ENCODE results near the gene PPP1R13B. TPM values are rescaled to one million over a fixed set of nuclear protein-coding genes. Genes with fewer than 3 reads are reported as not detected.

Gene PPP1R13B
- total RNA-seq, 4 donors from 2014 or later, result 10.4 to 24.6 (median 11.8) TPM

DNA sequence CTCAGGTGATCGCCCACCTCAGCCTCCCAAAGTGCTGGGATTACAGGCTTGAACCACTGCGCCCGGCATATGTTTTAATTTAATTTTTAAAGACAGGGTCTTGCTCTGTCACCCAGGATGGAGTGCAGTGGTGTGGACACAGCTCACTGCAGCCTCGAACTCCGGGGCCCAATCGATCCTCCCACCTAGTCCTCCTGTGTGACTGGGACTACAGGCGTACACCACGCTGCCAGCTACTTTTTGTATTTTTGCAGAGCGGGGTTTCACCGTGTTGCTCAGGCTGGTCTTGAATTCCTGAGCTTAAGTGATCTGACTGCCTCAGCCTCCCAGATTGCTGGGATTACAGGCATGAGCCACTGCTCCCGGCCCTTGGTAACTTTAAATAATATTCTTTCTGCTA is 30.8 kb upstream of the PPP1R13B start:
- intact Hi-C loops (cut with DNase I; ENCODE audit: low total_unique reads) (no loop called here), in situ Hi-C loops (cut with MboI; ENCODE audit: low sequenced_read_pairs in 4 of 4) (no loop called here)
- DNase-seq (no peak), ATAC-seq (no peak)
- no peaks in the 10 kb centered on the region for H3K27me3 ChIP-seq
- H3K27ac ChIP-seq, result no peak overlapping the region
- no peak overlapping the region for H3K4me3 ChIP-seq
- TF ChIP-seq, protein P1, sequence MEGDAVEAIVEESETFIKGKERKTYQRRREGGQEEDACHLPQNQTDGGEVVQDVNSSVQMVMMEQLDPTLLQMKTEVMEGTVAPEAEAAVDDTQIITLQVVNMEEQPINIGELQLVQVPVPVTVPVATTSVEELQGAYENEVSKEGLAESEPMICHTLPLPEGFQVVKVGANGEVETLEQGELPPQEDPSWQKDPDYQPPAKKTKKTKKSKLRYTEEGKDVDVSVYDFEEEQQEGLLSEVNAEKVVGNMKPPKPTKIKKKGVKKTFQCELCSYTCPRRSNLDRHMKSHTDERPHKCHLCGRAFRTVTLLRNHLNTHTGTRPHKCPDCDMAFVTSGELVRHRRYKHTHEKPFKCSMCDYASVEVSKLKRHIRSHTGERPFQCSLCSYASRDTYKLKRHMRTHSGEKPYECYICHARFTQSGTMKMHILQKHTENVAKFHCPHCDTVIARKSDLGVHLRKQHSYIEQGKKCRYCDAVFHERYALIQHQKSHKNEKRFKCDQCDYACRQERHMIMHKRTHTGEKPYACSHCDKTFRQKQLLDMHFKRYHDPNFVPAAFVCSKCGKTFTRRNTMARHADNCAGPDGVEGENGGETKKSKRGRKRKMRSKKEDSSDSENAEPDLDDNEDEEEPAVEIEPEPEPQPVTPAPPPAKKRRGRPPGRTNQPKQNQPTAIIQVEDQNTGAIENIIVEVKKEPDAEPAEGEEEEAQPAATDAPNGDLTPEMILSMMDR (IDR thresholded peaks at IDR 0.05 in 4 of 5, conservative IDR thresholded peaks at IDR 0.05 in 1 of 5), result no peak
- no peak for TF ChIP-seq POLR2A (IDR thresholded peaks at IDR 0.05)
- H3K36me3 ChIP-seq, result no peaks in the 10 kb centered on the region
- H3K9me3 ChIP-seq, result no peaks in the 10 kb centered on the region
- peaks cover 20 to 25% of the 10 kb centered on the region in 2 donors for H3K4me1 ChIP-seq

DNA sequence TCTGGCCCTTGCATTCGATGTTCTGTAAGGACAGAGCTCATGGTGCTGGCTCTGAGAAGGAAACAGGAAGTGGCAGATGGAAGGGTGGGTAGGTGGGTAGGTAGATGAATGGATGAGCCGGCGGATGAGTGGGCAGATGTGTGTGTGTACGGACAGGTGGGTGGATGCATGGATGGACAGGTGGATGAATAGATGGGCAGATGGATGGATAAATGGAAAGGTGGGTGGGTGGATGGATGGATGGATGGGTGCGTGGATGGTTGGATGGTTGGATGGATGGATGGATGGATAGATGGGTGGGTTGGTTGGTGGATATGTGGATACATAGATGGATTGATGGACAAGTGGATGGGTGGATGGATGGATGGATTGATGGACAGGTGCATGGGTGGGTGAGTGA is 27.6 kb upstream of the PPP1R13B start:
- H3K27me3 ChIP-seq, result no peaks in the 10 kb centered on the region
- H3K4me3 ChIP-seq, result no peak overlapping the region
- no peaks in the 10 kb centered on the region for H3K9me3 ChIP-seq
- H3K4me1 ChIP-seq, result peaks cover 4 to 7% of the 10 kb centered on the region in 2 donors
- DNase-seq (no peak), ATAC-seq (no peak)
- intact Hi-C loops (cut with DNase I; ENCODE audit: low total_unique reads) (no loop called here), in situ Hi-C loops (cut with MboI; ENCODE audit: low sequenced_read_pairs in 4 of 4) (no loop called here)
- TF ChIP-seq POLR2A (IDR thresholded peaks at IDR 0.05), result no peak
- TF ChIP-seq, protein P1 (IDR thresholded peaks at IDR 0.05 in 4 of 5, conservative IDR thresholded peaks at IDR 0.05 in 1 of 5), result no peak
- H3K36me3 ChIP-seq, result no peaks in the 10 kb centered on the region
- no peak overlapping the region for H3K27ac ChIP-seq

- peak overlapping the region in 3 of 4 donors; percentile 37 to 50 (median 40) for H3K4me3 ChIP-seq
- DNase-seq, result no peak
These were observed 25.2 kb upstream of the PPP1R13B start for GRCh38 chr14:103872481-103873113.

DNA sequence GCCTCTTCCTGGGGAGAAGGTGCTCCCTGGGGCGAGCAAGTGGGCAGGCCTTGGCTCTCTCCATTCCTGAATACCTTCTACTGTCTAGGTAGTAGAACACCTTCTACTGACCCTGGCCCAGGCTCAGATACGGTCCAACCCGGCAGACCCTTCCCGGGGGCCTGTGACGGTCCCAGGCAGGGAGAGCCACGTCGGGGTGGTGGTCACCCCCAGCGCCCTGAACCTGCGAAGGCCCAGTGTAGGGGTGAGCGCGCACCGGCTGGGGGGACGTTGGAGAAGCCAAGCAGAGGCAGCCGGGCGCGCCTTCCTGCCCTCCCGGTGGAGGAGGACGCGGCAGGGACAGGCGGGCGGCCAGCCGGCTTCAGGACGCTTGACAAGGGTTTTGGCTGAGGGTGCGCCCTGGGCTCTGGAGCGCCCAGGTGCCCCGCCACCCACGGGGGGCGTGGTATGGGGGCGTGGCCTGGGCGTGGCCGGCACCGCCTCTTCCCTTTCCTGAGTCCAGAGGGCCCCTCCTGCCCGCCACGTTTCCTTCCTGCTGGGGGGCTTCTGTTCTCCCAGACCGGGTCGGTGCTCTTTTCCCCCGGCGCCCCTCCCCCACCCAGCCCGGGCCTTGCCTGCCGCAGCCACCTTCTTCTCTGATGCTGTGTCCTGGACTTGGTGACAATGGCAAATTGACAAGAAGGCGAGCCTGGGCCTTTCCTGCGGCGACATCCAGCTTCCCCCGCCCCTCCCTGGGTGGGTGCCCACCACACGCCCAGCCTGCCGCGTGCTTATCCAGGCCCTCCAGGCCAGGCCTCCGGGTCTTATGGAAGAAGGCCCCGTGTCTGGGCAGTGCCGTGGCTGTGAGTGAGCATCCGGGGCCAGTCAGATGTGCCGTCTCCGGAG is 24.5 kb upstream of the PPP1R13B start:
- Histone ChIP-seq H3K4me3 (peak overlapping the region; percentile 23 to 50 (median 38)), H3K27ac (peak overlapping the region in 3 of 4 donors; percentile 38 to 65 (median 45)), H3K36me3 (no peaks in the 10 kb centered on the region), H3K27me3 (no peaks in the 10 kb centered on the region), H3K9me3 (no peaks in the 10 kb centered on the region), H3K4me1 (peaks cover 0 to 6% of the 10 kb centered on the region in 2 donors)
- TF ChIP-seq, protein P1 (IDR thresholded peaks at IDR 0.05 in 4 of 5, conservative IDR thresholded peaks at IDR 0.05 in 1 of 5), result no peak
- TF ChIP-seq POLR2A (IDR thresholded peaks at IDR 0.05), result no peak
- DNase-seq (peak in 1 of 2 donors; percentile 14), ATAC-seq (peak; percentile 36 to 59)
- intact Hi-C loops (cut with DNase I; ENCODE audit: low total_unique reads) (no loop called here), in situ Hi-C loops (cut with MboI; ENCODE audit: low sequenced_read_pairs in 4 of 4) (no loop called here)

More at GRCh38 chr14:103872481-103873113, 25.2 kb upstream of the PPP1R13B start:
- TF ChIP-seq, protein P1 (IDR thresholded peaks at IDR 0.05 in 4 of 5, conservative IDR thresholded peaks at IDR 0.05 in 1 of 5), result no peak
- no peak for TF ChIP-seq POLR2A (IDR thresholded peaks at IDR 0.05)
- no peaks in the 10 kb centered on the region for H3K9me3 ChIP-seq
- in situ Hi-C loops (cut with MboI; ENCODE audit: low sequenced_read_pairs in 4 of 4) (no loop called here), intact Hi-C loops (cut with DNase I; ENCODE audit: low total_unique reads) (no loop called here)
- H3K4me1 ChIP-seq, result peaks cover 0 to 6% of the 10 kb centered on the region in 2 donors
- no peaks in the 10 kb centered on the region for H3K27me3 ChIP-seq
- H3K36me3 ChIP-seq, result no peaks in the 10 kb centered on the region
- peak overlapping the region in 3 of 4 donors; percentile 35 to 65 (median 45) for H3K27ac ChIP-seq
- ATAC-seq, result no peak
